ENCODE data around the gene FHIT. TPM values are rescaled to one million over a fixed set of nuclear protein-coding genes. Genes with fewer than 3 reads are reported as not detected.
"Not testable (repeated sequence)": the region's sequence is repeated elsewhere in the genome, so short reads cannot be mapped to it uniquely, and the experiment has no call there.

Gene FHIT
- total RNA-seq, 4 donors from 2014 or later, result 4.6 to 6.1 (median 5.7) TPM

DNA sequence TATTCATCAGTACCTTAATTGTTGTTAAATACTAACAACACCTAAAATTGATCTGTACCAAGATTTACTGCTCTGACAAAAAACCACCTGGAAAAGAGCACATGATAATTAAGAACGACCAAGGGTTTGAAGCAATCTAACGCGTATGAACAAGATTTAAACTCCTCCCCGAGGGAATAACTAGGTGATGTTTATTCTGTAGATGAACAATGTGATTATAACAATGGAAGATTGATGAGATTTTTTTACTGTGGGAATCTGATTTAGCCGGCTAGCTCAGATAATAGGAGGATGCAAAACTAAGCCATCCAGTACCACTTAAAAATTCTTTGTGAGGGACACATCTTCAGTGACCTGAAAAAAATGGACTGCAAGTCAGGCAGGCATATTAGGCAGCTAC lies 222.1 kb downstream of the FHIT start:
- Histone ChIP-seq H3K27me3 (no peaks in the 10 kb centered on the region), H3K36me3 (no peaks in the 10 kb centered on the region), H3K4me1 (no peaks in the 10 kb centered on the region), H3K27ac (replicated peaks in 1 of 4) (no peak overlapping the region), H3K9me3 (peaks cover 0 to 3% (median 0%) of the 10 kb centered on the region in 4 donors), H3K4me3 (no peak overlapping the region)
- intact Hi-C loops (cut with DNase I), result no loop called here
- DNase-seq (ENCODE audit: extremely low spot score), result no peak
- no peak for TF ChIP-seq POLR2A (IDR thresholded peaks at IDR 0.05; ENCODE audit: low read depth)
- TF ChIP-seq, protein P1, sequence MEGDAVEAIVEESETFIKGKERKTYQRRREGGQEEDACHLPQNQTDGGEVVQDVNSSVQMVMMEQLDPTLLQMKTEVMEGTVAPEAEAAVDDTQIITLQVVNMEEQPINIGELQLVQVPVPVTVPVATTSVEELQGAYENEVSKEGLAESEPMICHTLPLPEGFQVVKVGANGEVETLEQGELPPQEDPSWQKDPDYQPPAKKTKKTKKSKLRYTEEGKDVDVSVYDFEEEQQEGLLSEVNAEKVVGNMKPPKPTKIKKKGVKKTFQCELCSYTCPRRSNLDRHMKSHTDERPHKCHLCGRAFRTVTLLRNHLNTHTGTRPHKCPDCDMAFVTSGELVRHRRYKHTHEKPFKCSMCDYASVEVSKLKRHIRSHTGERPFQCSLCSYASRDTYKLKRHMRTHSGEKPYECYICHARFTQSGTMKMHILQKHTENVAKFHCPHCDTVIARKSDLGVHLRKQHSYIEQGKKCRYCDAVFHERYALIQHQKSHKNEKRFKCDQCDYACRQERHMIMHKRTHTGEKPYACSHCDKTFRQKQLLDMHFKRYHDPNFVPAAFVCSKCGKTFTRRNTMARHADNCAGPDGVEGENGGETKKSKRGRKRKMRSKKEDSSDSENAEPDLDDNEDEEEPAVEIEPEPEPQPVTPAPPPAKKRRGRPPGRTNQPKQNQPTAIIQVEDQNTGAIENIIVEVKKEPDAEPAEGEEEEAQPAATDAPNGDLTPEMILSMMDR (IDR thresholded peaks at IDR 0.05), result no peak
- TF ChIP-seq EP300 (IDR thresholded peaks at IDR 0.05), result no peak
- no peak for TF ChIP-seq POLR2AphosphoS5 (IDR thresholded peaks at IDR 0.05)
- 61% methylated on average over 5 of the region's 5 CpGs for WGBS

DNA sequence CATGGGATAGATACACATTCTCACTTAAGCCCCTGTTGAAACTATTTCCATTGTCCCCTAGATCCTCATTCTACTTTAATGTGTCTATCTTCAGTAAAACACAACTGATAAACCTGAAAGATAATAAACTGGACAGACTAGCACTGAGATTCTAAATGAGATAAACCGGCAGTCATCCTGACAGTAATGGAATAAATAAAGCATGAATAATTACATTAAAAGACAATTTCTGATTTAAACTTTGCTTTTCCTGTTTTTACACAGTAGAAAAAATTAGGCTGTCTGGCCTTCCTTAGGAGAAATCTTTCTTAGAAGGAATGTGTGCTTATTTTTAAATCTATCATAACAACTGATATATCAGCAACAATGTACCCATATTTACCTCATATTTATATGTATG lies 232.4 kb downstream of the FHIT start:
- H3K9me3 ChIP-seq, result peaks cover 0 to 8% (median 0%) of the 10 kb centered on the region in 4 donors
- intact Hi-C loops (cut with DNase I), result no loop called here
- no peak for TF ChIP-seq POLR2A (IDR thresholded peaks at IDR 0.05; ENCODE audit: low read depth)
- TF ChIP-seq EP300 (IDR thresholded peaks at IDR 0.05), result no peak
- TF ChIP-seq, protein P1 (IDR thresholded peaks at IDR 0.05), result no peak
- TF ChIP-seq POLR2AphosphoS5 (IDR thresholded peaks at IDR 0.05), result no peak
- H3K27ac ChIP-seq (replicated peaks in 1 of 4), result no peak overlapping the region
- H3K4me1 ChIP-seq, result no peaks in the 10 kb centered on the region
- H3K4me3 ChIP-seq, result no peak overlapping the region
- H3K36me3 ChIP-seq, result no peaks in the 10 kb centered on the region
- no peaks in the 10 kb centered on the region for H3K27me3 ChIP-seq
- WGBS, result 28% methylated on average over 1 of the region's 1 CpG
- DNase-seq (ENCODE audit: extremely low spot score), result no peak

- H3K4me1 ChIP-seq; H3K36me3 ChIP-seq; DNase-seq (ENCODE audit: extremely low spot score); H3K27ac ChIP-seq (replicated peaks in 1 of 4); H3K9me3 ChIP-seq; intact Hi-C loops (cut with DNase I); H3K27me3 ChIP-seq; H3K4me3 ChIP-seq: not testable (repeated sequence)
- 89% methylated on average over 6 of the region's 6 CpGs for WGBS
These were observed 234.2 kb downstream of the FHIT start for GRCh38 chr3:61017028-61017427.

GRCh38 chr3:61015859-61016258 lies 235.4 kb downstream of the FHIT start:
- H3K36me3 ChIP-seq, result no peaks in the 10 kb centered on the region
- no peaks in the 10 kb centered on the region for H3K4me1 ChIP-seq
- H3K4me3 ChIP-seq, result no peak overlapping the region
- TF ChIP-seq EP300 (IDR thresholded peaks at IDR 0.05), result no peak
- no peak for TF ChIP-seq POLR2AphosphoS5 (IDR thresholded peaks at IDR 0.05)
- TF ChIP-seq, protein P1 (IDR thresholded peaks at IDR 0.05), result no peak
- TF ChIP-seq POLR2A (IDR thresholded peaks at IDR 0.05; ENCODE audit: low read depth), result no peak
- no peaks in the 10 kb centered on the region for H3K9me3 ChIP-seq
- no peak for DNase-seq (ENCODE audit: extremely low spot score)
- no peaks in the 10 kb centered on the region for H3K27me3 ChIP-seq
- WGBS, result 92% methylated on average over 1 of the region's 1 CpG
- intact Hi-C loops (cut with DNase I), result no loop called here
- no peak overlapping the region for H3K27ac ChIP-seq (replicated peaks in 1 of 4)

DNA sequence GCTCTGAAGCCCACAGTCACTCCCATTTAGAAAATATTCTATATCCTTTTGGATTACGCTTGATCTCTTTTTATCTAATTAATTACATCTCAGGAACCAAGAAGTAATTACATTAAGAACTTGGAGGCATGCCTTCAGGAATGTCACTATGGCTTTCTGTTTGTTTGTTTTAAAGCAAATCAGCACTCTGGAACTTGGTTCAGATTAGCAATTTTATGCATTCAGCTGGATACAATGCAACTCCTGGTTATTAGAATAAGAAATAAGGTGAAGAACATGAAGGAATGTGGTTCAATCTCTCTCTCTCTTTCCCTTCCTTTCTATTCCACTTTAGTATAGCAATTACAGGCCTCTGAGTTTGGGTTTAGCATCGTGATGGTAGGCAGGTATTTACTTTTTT lies 235.8 kb downstream of the FHIT start:
- DNase-seq (ENCODE audit: extremely low spot score), result no peak
- H3K36me3 ChIP-seq, result no peaks in the 10 kb centered on the region
- intact Hi-C loops (cut with DNase I), result no loop called here
- H3K4me3 ChIP-seq, result no peak overlapping the region
- 93% methylated on average over 2 of the region's 2 CpGs for WGBS
- H3K27me3 ChIP-seq, result no peaks in the 10 kb centered on the region
- H3K27ac ChIP-seq (replicated peaks in 1 of 4), result no peak overlapping the region
- H3K4me1 ChIP-seq, result no peaks in the 10 kb centered on the region
- no peaks in the 10 kb centered on the region for H3K9me3 ChIP-seq
- TF ChIP-seq EP300 (IDR thresholded peaks at IDR 0.05) (no peak), POLR2AphosphoS5 (IDR thresholded peaks at IDR 0.05) (no peak), POLR2A (IDR thresholded peaks at IDR 0.05; ENCODE audit: low read depth) (no peak)
- TF ChIP-seq, protein P1 (IDR thresholded peaks at IDR 0.05), result no peak

All from esophagus muscularis mucosa (tissue), 4 donors.